Lung (tissue), 12 donors: ENCODE results near the gene PRR30. TPM values are rescaled to one million over a fixed set of nuclear protein-coding genes. Genes with fewer than 3 reads are reported as not detected.

Experiments
- ATAC-seq: fragments of 200-7000 bp; cut with Tn5 transposase; one replicate; pipeline ENCODE4 v1.9.1; 2020; ENCODE audit warnings: moderate number of reproducible peaks; ENCODE audit not compliant: insufficient read depth, low FRiP score
- DNase-seq, 3 donors: peaks; one replicate each; pipeline ENCODE4 v3.0.0-alpha.2; 2013 to 2017
- H3K27ac ChIP-seq, 2 donors: one replicate each; pipeline ENCODE4 v1.5.1; 2013; ENCODE audit warnings: mild to moderate bottlenecking in 2 of 2, moderate library complexity in 2 of 2, control low read depth in 1 of 2, inconsistent platforms in 1 of 2, low read depth in 1 of 2, low read length in 1 of 2
- H3K27me3 ChIP-seq, 3 donors: one replicate each; pipeline ENCODE4 v1.5.1; 2013; ENCODE audit warnings: low read length in 2 of 3; ENCODE audit not compliant: control insufficient read depth in 3 of 3, insufficient read depth in 3 of 3
- H3K36me3 ChIP-seq, 4 donors: one replicate each; pipeline ENCODE4 v1.5.1; 2013; ENCODE audit warnings: low read length in 4 of 4, mild to moderate bottlenecking in 1 of 4, moderate library complexity in 1 of 4; ENCODE audit not compliant: control insufficient read depth in 4 of 4, insufficient read depth in 4 of 4
- H3K4me1 ChIP-seq, 5 donors: one replicate each; pipeline ENCODE4 v1.5.1; 2013; ENCODE audit warnings: low read length in 5 of 5, mild to moderate bottlenecking in 2 of 5, moderate library complexity in 1 of 5; ENCODE audit not compliant: control insufficient read depth in 5 of 5, insufficient read depth in 5 of 5
- H3K4me3 ChIP-seq: one replicate; pipeline ENCODE4 v1.5.1; 2013; ENCODE audit warnings: mild to moderate bottlenecking, control low read depth, moderate library complexity
- H3K9ac ChIP-seq, 2 donors: one replicate each; pipeline ENCODE4 v1.5.1; 2013; ENCODE audit warnings: low read length in 2 of 2, control low read depth in 1 of 2; ENCODE audit not compliant: insufficient read depth in 1 of 2
- H3K9me3 ChIP-seq, 4 donors: one replicate each; pipeline ENCODE4 v1.5.1; 2013; ENCODE audit warnings: low read length in 3 of 4, mild to moderate bottlenecking in 1 of 4, moderate library complexity in 1 of 4; ENCODE audit not compliant: control insufficient read depth in 4 of 4, insufficient read depth in 3 of 4
- CTCF ChIP-seq: IDR thresholded peaks from 2 replicates; pipeline ENCODE4 v1.5.1; 2012; ENCODE audit warnings: mild to moderate bottlenecking; ENCODE audit errors: control extremely low read depth, extremely low read depth
- WGBS, 2 donors: extraction: QIAGEN DNeasy Blood & Tissue Kit; methylation state at CpG; one replicate each; pipeline ENCODE4 v1.1.7; 2013; 5-methylcytosine and 5-hydroxymethylcytosine counted together
- polyA plus RNA-seq, 2 donors: library from polyadenylated mRNA; stranded (reverse); fragments of 200-250 nt; gene quantifications; one replicate each; pipeline ENCODE4 v1.2.1, GENCODE V29; 2013
- total RNA-seq, 2 donors: library from RNA; depleted of rRNA in 1 of 2; stranded (reverse); fragments of >200 nt in 1 of 2; gene quantifications; one replicate each; pipeline ENCODE4 v1.2.1, GENCODE V29; 2014 to 2021
- donor health status: control.
- donor health status: control.
- donor health status: Bipolar disorder and iron deficiency.
- donor health status: healthy.
- donor health status: DM: yes; HTN: yes; CAD: no.

PRR30 gene
- total and polyA plus RNA-seq, 4 donors: not detected

DNA sequence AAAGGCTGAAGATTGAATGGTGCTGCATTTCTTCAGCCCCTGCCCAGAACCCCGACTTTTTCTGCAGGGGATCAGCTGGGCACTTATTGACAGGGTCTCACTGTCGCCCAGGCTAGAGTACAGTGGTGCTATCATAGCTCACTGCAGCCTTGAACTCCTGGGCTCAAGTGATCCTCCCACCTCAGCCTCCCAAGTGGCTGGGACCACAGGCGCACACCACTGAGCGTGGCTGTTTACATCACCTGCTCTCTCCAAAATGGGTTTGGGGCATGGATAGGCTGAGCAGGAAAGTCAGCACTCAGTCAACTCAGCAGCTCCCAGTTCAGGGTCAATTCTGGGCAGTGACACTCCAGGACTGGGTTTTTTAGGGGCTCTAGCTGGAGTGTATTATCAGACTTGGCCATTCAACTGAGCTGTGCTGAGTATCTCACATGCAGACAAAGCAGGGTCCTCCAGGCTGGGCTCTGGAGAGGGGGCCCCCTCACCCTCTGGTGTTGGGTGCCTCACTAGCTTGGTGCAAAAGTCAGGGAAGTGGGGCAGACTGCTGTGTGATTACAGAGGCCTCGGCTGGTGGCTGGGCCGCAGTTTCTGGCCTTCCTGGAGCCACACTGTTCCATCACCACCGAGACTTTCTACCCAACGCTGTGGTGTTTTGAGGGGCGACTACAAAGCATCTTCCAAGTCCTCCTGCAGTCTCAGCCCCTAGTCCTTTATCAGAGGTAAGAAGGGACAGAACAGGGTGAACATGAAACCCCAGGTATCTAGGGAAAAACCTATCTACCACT is 11.1 kb downstream of the PRR30 start:
- Histone ChIP-seq H3K9ac (no peak overlapping the region), H3K27ac (no peak overlapping the region), H3K27me3 (no peaks in the 10 kb centered on the region), H3K4me3 (no peak overlapping the region), H3K36me3 (peaks cover 0 to 29% (median 19%) of the 10 kb centered on the region in 4 donors), H3K4me1 (peaks cover 0 to 10% (median 3%) of the 10 kb centered on the region in 5 donors), H3K9me3 (no peaks in the 10 kb centered on the region)
- WGBS, 2 donors: 88 to 91% methylated on average over 9 of the region's 9 CpGs
- ATAC-seq (no peak), DNase-seq (no peak)
- no peak for TF ChIP-seq CTCF

GRCh38 chr2:27126252-27126710 is 12.9 kb downstream of the PRR30 start:
- DNase-seq (no peak), ATAC-seq (no peak)
- WGBS, 2 donors: 55 to 68% methylated on average over 5 of the region's 5 CpGs
- Histone ChIP-seq H3K27me3 (peaks cover 0 to 8% (median 4%) of the 10 kb centered on the region in 3 donors), H3K9me3 (no peaks in the 10 kb centered on the region), H3K9ac (no peak overlapping the region), H3K36me3 (peaks cover 0 to 18% (median 4%) of the 10 kb centered on the region in 4 donors), H3K4me3 (no peak overlapping the region), H3K4me1 (peaks cover 0 to 8% (median 0%) of the 10 kb centered on the region in 5 donors), H3K27ac (no peak overlapping the region)
- no peak for TF ChIP-seq CTCF

GRCh38 chr2:27125104-27125503 is 14.1 kb downstream of the PRR30 start:
- Histone ChIP-seq H3K27ac (no peak overlapping the region), H3K4me3 (no peak overlapping the region), H3K9me3 (no peaks in the 10 kb centered on the region), H3K27me3 (peaks cover 0 to 14% (median 10%) of the 10 kb centered on the region in 3 donors), H3K36me3 (peaks cover 0 to 6% (median 0%) of the 10 kb centered on the region in 4 donors), H3K4me1 (peaks cover 0 to 8% (median 0%) of the 10 kb centered on the region in 5 donors), H3K9ac (no peak overlapping the region)
- DNase-seq (no peak), ATAC-seq (no peak)
- WGBS, 2 donors: 90 to 96% methylated on average over 3 of the region's 3 CpGs
- no peak for TF ChIP-seq CTCF
